Effector memory CD4-positive, alpha-beta T cell (primary cell): ENCODE data around the gene IPCEF1.

Experiments
- DNase-seq, 3 donors: peaks; one replicate each; pipeline ENCODE4 v3.0.0-alpha.2; 2020
- H3K27ac ChIP-seq: 2 replicates; pipeline ENCODE4 v1.7.0; 2013; ENCODE audit warnings: mild to moderate bottlenecking, low read length, moderate library complexity; ENCODE audit not compliant: insufficient read depth, poor library complexity, severe bottlenecking
- H3K27me3 ChIP-seq: replicated peaks from 2 replicates; pipeline ENCODE4 v1.7.0; 2013; ENCODE audit warnings: mild to moderate bottlenecking, low read length; ENCODE audit not compliant: insufficient read depth, control insufficient read depth, poor library complexity, severe bottlenecking
- H3K36me3 ChIP-seq: 2 replicates; pipeline ENCODE4 v1.7.0; 2013; ENCODE audit warnings: mild to moderate bottlenecking, low read length, moderate library complexity; ENCODE audit not compliant: control insufficient read depth, insufficient read depth
- H3K4me1 ChIP-seq: 2 replicates; pipeline ENCODE4 v1.7.0; 2013; ENCODE audit warnings: low read length, mild to moderate bottlenecking; ENCODE audit not compliant: control insufficient read depth, insufficient read depth, poor library complexity, severe bottlenecking
- H3K4me3 ChIP-seq: 2 replicates; pipeline ENCODE4 v1.7.0; 2013; ENCODE audit warnings: low read length, low read depth, mild to moderate bottlenecking; ENCODE audit not compliant: insufficient read depth, poor library complexity, severe bottlenecking
- H3K9me3 ChIP-seq: 2 replicates; pipeline ENCODE4 v1.7.0; 2013; ENCODE audit warnings: mild to moderate bottlenecking, low read length, moderate library complexity; ENCODE audit not compliant: control insufficient read depth
- total RNA-seq, 3 donors: gene quantifications; one replicate each; lab custom pipeline; 2026; lab: John Stamatoyannopoulos, UW

The IPCEF1 gene
- 40.2 to 70.7 (median 48.4) reads per million in 3 donors for total RNA-seq

- H3K4me1 ChIP-seq, result no peaks in the 10 kb centered on the region
- no peak within 1 kb of the TSS for H3K4me3 ChIP-seq
- no peaks in the 10 kb centered on the region for H3K9me3 ChIP-seq
- no peaks in the 10 kb centered on the region for H3K36me3 ChIP-seq
- H3K27me3 ChIP-seq, result no peaks in the 10 kb centered on the region
- H3K27ac ChIP-seq, result no peak within 1 kb of the TSS
- DNase-seq, result no peak
Observed at GRCh38 chr6:154356690-154357089, at the start of gene IPCEF1. IPCEF1 (minus strand) TSS chr6:154356803; CDS start chr6:154265947, 90,856 bp downstream.

- Histone ChIP-seq H3K27me3 (no peaks in the 10 kb centered on the region), H3K27ac (no peak overlapping the region), H3K36me3 (no peaks in the 10 kb centered on the region), H3K4me1 (no peaks in the 10 kb centered on the region), H3K9me3 (no peaks in the 10 kb centered on the region), H3K4me3 (no peak overlapping the region)
- no peak for DNase-seq
Observed at GRCh38 chr6:154406301-154406700, 49.7 kb upstream of the IPCEF1 start.

- H3K9me3 ChIP-seq, result no peaks in the 10 kb centered on the region
- H3K36me3 ChIP-seq, result no peaks in the 10 kb centered on the region
- no peaks in the 10 kb centered on the region for H3K4me1 ChIP-seq
- no peaks in the 10 kb centered on the region for H3K27me3 ChIP-seq
- no peak for DNase-seq
- H3K4me3 ChIP-seq, result no peak overlapping the region
- H3K27ac ChIP-seq, result no peak overlapping the region
Observed at GRCh38 chr6:154404791-154405400, 48.3 kb upstream of the IPCEF1 start.

- no peak for DNase-seq
- H3K27ac ChIP-seq, result no peak overlapping the region
Observed at GRCh38 chr6:154403788-154404187, 47.2 kb upstream of the IPCEF1 start.

GRCh38 chr6:154402081-154402780, 45.6 kb upstream of the IPCEF1 start:
- Histone ChIP-seq H3K9me3 (no peaks in the 10 kb centered on the region), H3K27me3 (no peaks in the 10 kb centered on the region), H3K4me1 (no peaks in the 10 kb centered on the region), H3K4me3 (no peak overlapping the region), H3K27ac (no peak overlapping the region), H3K36me3 (no peaks in the 10 kb centered on the region)
- DNase-seq, result no peak

More at GRCh38 chr6:154403788-154404187, 47.2 kb upstream of the IPCEF1 start:
- H3K4me1 ChIP-seq, result no peaks in the 10 kb centered on the region
- no peaks in the 10 kb centered on the region for H3K9me3 ChIP-seq
- no peaks in the 10 kb centered on the region for H3K36me3 ChIP-seq
- no peaks in the 10 kb centered on the region for H3K27me3 ChIP-seq
- H3K4me3 ChIP-seq, result no peak overlapping the region

GRCh38 chr6:154399097-154399496, 42.5 kb upstream of the IPCEF1 start:
- Histone ChIP-seq H3K4me1 (no peaks in the 10 kb centered on the region), H3K27ac (no peak overlapping the region)
- no peak for DNase-seq

GRCh38 chr6:154397491-154398195, 41.0 kb upstream of the IPCEF1 start:
- no peaks in the 10 kb centered on the region for H3K9me3 ChIP-seq
- no peaks in the 10 kb centered on the region for H3K36me3 ChIP-seq
- no peaks in the 10 kb centered on the region for H3K27me3 ChIP-seq
- H3K4me3 ChIP-seq, result no peak overlapping the region
- no peaks in the 10 kb centered on the region for H3K4me1 ChIP-seq
- DNase-seq, result no peak
- no peak overlapping the region for H3K27ac ChIP-seq

More at GRCh38 chr6:154399097-154399496, 42.5 kb upstream of the IPCEF1 start:
- Histone ChIP-seq H3K9me3 (no peaks in the 10 kb centered on the region), H3K36me3 (no peaks in the 10 kb centered on the region), H3K4me3 (no peak overlapping the region), H3K27me3 (no peaks in the 10 kb centered on the region)

- Histone ChIP-seq H3K36me3 (no peaks in the 10 kb centered on the region), H3K4me1 (no peaks in the 10 kb centered on the region), H3K4me3 (no peak overlapping the region), H3K27ac (no peak overlapping the region), H3K27me3 (no peaks in the 10 kb centered on the region), H3K9me3 (no peaks in the 10 kb centered on the region)
- DNase-seq, result no peak
Observed at GRCh38 chr6:154395878-154396277, 39.3 kb upstream of the IPCEF1 start.

GRCh38 chr6:154395316-154395715, 38.7 kb upstream of the IPCEF1 start:
- no peak overlapping the region for H3K27ac ChIP-seq
- no peak for DNase-seq
- H3K4me1 ChIP-seq, result no peaks in the 10 kb centered on the region
- H3K27me3 ChIP-seq, result no peaks in the 10 kb centered on the region
- no peaks in the 10 kb centered on the region for H3K9me3 ChIP-seq
- no peak overlapping the region for H3K4me3 ChIP-seq
- H3K36me3 ChIP-seq, result no peaks in the 10 kb centered on the region

- H3K27me3 ChIP-seq, result no peaks in the 10 kb centered on the region
- H3K9me3 ChIP-seq, result no peaks in the 10 kb centered on the region
- H3K4me3 ChIP-seq, result no peak overlapping the region
- no peaks in the 10 kb centered on the region for H3K36me3 ChIP-seq
- no peaks in the 10 kb centered on the region for H3K4me1 ChIP-seq
- H3K27ac ChIP-seq, result no peak overlapping the region
- no peak for DNase-seq
Observed at GRCh38 chr6:154394571-154394970, 38.0 kb upstream of the IPCEF1 start.
